H1 (cell line): ENCODE results near the gene DAAM1.

Experiments
- EZH2 ChIP-seq: fragments of 200-600 bp; sonication (generic); IDR thresholded peaks from 2 replicates; pipeline ENCODE4 v1.7.1; 2012; ENCODE audit warnings: low read depth, mild to moderate bottlenecking, moderate library complexity, low read length, inconsistent platforms; ENCODE audit not compliant: severe bottlenecking
- GABPA ChIP-seq: IDR thresholded peaks from 2 replicates; pipeline ENCODE4 v1.6.1; 2011; ENCODE audit warnings: mild to moderate bottlenecking, low read length, moderate library complexity, borderline replicate concordance; ENCODE audit not compliant: insufficient read depth
- PHF8 ChIP-seq: fragments of 200-600 bp; sonication (generic); conservative IDR thresholded peaks from 2 replicates; pipeline ENCODE4 v1.7.1; 2012; ENCODE audit warnings: low read depth, mild to moderate bottlenecking, inconsistent platforms, low read length, moderate library complexity

DNA sequence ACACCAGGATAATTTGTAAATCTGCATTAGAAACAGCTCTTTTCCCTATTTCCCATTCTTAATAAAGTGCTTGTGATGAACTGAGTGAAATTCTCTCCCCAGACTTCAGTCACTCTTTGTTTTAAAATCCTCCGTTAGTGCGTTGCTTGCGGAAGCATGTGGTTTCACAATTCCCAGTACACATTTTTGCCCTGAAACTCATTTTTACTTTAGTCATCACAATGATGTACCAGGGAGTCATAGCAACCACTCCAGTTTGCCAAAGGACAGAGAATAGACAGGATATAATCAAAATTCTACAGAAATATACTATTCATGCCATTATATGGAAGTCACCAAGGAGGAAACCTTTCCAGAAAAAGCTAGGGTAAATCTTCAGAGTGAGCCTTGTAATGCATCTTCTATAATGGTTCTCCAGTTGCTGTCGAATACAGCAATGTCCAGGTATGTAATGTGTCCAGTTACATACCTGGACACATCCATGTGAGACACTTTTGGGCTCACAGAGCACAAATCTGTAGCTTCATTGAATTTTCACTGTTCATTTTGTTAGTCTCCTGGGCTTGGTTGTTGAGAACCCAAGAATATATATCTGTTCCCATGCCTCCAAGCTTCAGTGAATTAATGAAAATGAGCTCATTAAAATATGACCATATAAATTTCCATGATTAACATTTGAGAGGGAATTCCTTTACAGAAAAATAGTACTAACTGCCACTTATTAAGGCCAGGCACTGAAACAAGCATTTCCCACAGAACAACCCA is 219.0 kb downstream of the DAAM1 start:
- no peak for TF ChIP-seq PHF8
- TF ChIP-seq EZH2, result no peak
- no peak for TF ChIP-seq GABPA
